ENCODE data around the gene EPHA6.
"Not testable (repeated sequence)": the region's sequence is repeated elsewhere in the genome, so short reads cannot be mapped to it uniquely, and the experiment has no call there.

EPHA6 gene

GRCh38 chr3:96915445-96915844, 101.1 kb downstream of the EPHA6 start:
- DNase-seq (ENCODE audit: low read depth in 2 of 2) = no peak

- DNase-seq (ENCODE audit: low read depth in 2 of 2) = no peak
Observed at GRCh38 chr3:96931119-96931862, 116.9 kb downstream of the EPHA6 start.

- not testable (repeated sequence) for DNase-seq (ENCODE audit: low read depth in 2 of 2)
Observed at GRCh38 chr3:96942131-96942530, 127.7 kb downstream of the EPHA6 start.

- DNase-seq (ENCODE audit: low read depth in 2 of 2) = no peak
Observed at GRCh38 chr3:96958856-96959255, 144.5 kb downstream of the EPHA6 start.

GRCh38 chr3:96959474-96959873, 145.1 kb downstream of the EPHA6 start:
- no peak for DNase-seq (ENCODE audit: low read depth in 2 of 2)

- DNase-seq (ENCODE audit: low read depth in 2 of 2) = no peak
Observed at GRCh38 chr3:96959901-96960641, 145.7 kb downstream of the EPHA6 start.

GRCh38 chr3:96960661-96961330, 146.4 kb downstream of the EPHA6 start:
- DNase-seq (ENCODE audit: low read depth in 2 of 2) = no peak

- DNase-seq (ENCODE audit: low read depth in 2 of 2) = no peak
Observed at GRCh38 chr3:96961576-96961975, 147.2 kb downstream of the EPHA6 start.

GRCh38 chr3:96966181-96966929, 152.0 kb downstream of the EPHA6 start:
- DNase-seq (ENCODE audit: low read depth in 2 of 2) = no peak

GRCh38 chr3:96970211-96970610, 155.8 kb downstream of the EPHA6 start:
- no peak for DNase-seq (ENCODE audit: low read depth in 2 of 2)

- DNase-seq (ENCODE audit: low read depth in 2 of 2) = no peak
Observed at GRCh38 chr3:96977671-96978070, 163.3 kb downstream of the EPHA6 start.

- not testable (repeated sequence) for DNase-seq (ENCODE audit: low read depth in 2 of 2)
Observed at GRCh38 chr3:96983716-96984115, 169.3 kb downstream of the EPHA6 start.

GRCh38 chr3:96986241-96986640, 171.8 kb downstream of the EPHA6 start:
- DNase-seq (ENCODE audit: low read depth in 2 of 2) = no peak

- DNase-seq (ENCODE audit: low read depth in 2 of 2) = no peak
Observed at GRCh38 chr3:96991231-96991630, 176.8 kb downstream of the EPHA6 start.

GRCh38 chr3:96991800-96992365, 177.5 kb downstream of the EPHA6 start:
- DNase-seq (ENCODE audit: low read depth in 2 of 2) = no peak

- no peak for DNase-seq (ENCODE audit: low read depth in 2 of 2)
Observed at GRCh38 chr3:96994988-96995387, 180.6 kb downstream of the EPHA6 start.

GRCh38 chr3:96996009-96996408, 181.6 kb downstream of the EPHA6 start:
- DNase-seq (ENCODE audit: low read depth in 2 of 2) = no peak

GRCh38 chr3:97001611-97002010, 187.2 kb downstream of the EPHA6 start:
- DNase-seq (ENCODE audit: low read depth in 2 of 2) = no peak

GRCh38 chr3:97009427-97010019, 195.1 kb downstream of the EPHA6 start:
- no peak for DNase-seq (ENCODE audit: low read depth in 2 of 2)

GRCh38 chr3:97010881-97011657, 196.7 kb downstream of the EPHA6 start:
- no peak for DNase-seq (ENCODE audit: low read depth in 2 of 2)
